OCI-LY7 (cell line): Measurements from ENCODE around the gene ZNF132. TPM values are rescaled to one million over a fixed set of nuclear protein-coding genes. Genes with fewer than 3 reads are reported as not detected.

Experiments used
- BruUV-seq: library from RNA; stranded (reverse); fragments of 400-500 nt; replicated peaks from 2 replicates; lab custom pipeline; 2021; lab: Mats Ljungman, UMichigan
- CTCF ChIA-PET: fragments of 300-600 bp; sonication (Branson Sonifier 250); formaldehyde crosslinking; loops from one replicate; lab custom pipeline; 2022; ENCODE audit warnings: antibody characterized with exemption; ENCODE audit not compliant: unreplicated experiment; lab: Charles Lee
- POLR2A ChIA-PET: fragments of 300-600 bp; sonication (Branson Sonifier 250); formaldehyde crosslinking; loops from one replicate; lab custom pipeline; 2022; ENCODE audit warnings: antibody characterized with exemption; lab: Charles Lee
- DNase-seq: peaks from one replicate; pipeline ENCODE4 v3.0.0-alpha.2; 2015; ENCODE audit warnings: low spot score
- H2AFZ ChIP-seq: fragments of 200-600 bp; sonication (generic), shearing (Covaris generic); 2 replicates; pipeline ENCODE4 v1.6.1; 2014; ENCODE audit warnings: mild to moderate bottlenecking, antibody characterized with exemption, low read length, moderate library complexity
- H3K27ac ChIP-seq: fragments of 200-600 bp; sonication (generic); 2 replicates; pipeline ENCODE4 v1.5.1; 2014; ENCODE audit warnings: mixed run types, low read depth, mild to moderate bottlenecking, moderate library complexity, low read length, inconsistent platforms; ENCODE audit not compliant: poor library complexity, severe bottlenecking
- H3K36me3 ChIP-seq: fragments of 200-600 bp; sonication (generic); 2 replicates; pipeline ENCODE4 v1.6.1; 2014; ENCODE audit warnings: mild to moderate bottlenecking, antibody characterized with exemption, low read length, moderate library complexity, mixed read lengths; ENCODE audit not compliant: insufficient read depth
- H3K4me1 ChIP-seq: fragments of 200-600 bp; sonication (generic); 2 replicates; pipeline ENCODE4 v1.5.1; 2014; ENCODE audit warnings: mild to moderate bottlenecking, low read length; ENCODE audit not compliant: insufficient read depth, poor library complexity, severe bottlenecking
- H3K4me2 ChIP-seq: fragments of 200-600 bp; sonication (generic); 2 replicates; pipeline ENCODE4 v1.6.1; 2014; ENCODE audit warnings: mild to moderate bottlenecking, low read length
- H3K4me3 ChIP-seq: fragments of 200-600 bp; sonication (generic); 2 replicates; pipeline ENCODE4 v1.5.1; 2014; ENCODE audit warnings: mild to moderate bottlenecking, low read depth, low read length; ENCODE audit not compliant: poor library complexity, severe bottlenecking
- H3K79me2 ChIP-seq: fragments of 200-600 bp; sonication (generic); 2 replicates; pipeline ENCODE4 v1.6.1; 2016; ENCODE audit warnings: low read depth, mild to moderate bottlenecking, low read length, moderate library complexity, mixed read lengths; ENCODE audit not compliant: insufficient read depth
- H3K9me2 ChIP-seq: fragments of 200-600 bp; sonication (generic); 2 replicates; pipeline ENCODE4 v1.6.1; 2016; ENCODE audit warnings: mild to moderate bottlenecking, low read length, mixed read lengths; ENCODE audit not compliant: insufficient read depth
- H3K9me3 ChIP-seq: fragments of 200-600 bp; sonication (generic); 2 replicates; pipeline ENCODE4 v1.6.1; 2014; ENCODE audit warnings: mild to moderate bottlenecking, mixed run types, low read length, mixed read lengths
- H4K20me1 ChIP-seq: fragments of 200-600 bp; sonication (generic); 2 replicates; pipeline ENCODE4 v1.6.1; 2014; ENCODE audit warnings: mild to moderate bottlenecking, antibody characterized with exemption, low read length, moderate library complexity, mixed read lengths; ENCODE audit not compliant: insufficient read depth
- CTCF ChIP-seq: fragments of 200-600 bp; sonication (generic); conservative IDR thresholded peaks from 2 replicates; pipeline ENCODE4 v1.5.1; 2014; ENCODE audit warnings: mild to moderate bottlenecking, antibody characterized with exemption, low read length, moderate library complexity, mixed read lengths
- EZH2phosphoT487 ChIP-seq: fragments of 200-600 bp; sonication (generic); IDR thresholded peaks from 2 replicates; pipeline ENCODE4 v1.6.1; 2018; ENCODE audit warnings: low read depth, borderline replicate concordance, mild to moderate bottlenecking, mixed run types, antibody characterized with exemption, low read length, moderate library complexity, mixed read lengths
- intact Hi-C: fragments of 100-400 bp; cut with micrococcal nuclease; formaldehyde crosslinking; loops from one replicate; pipeline ENCODE4 v1.10.0; 2022; ENCODE audit not compliant: unreplicated experiment
- total RNA-seq, 2 experiments: library from RNA; depleted of rRNA in 1 of 2; stranded (reverse); fragments of >200 nt in 1 of 2; shearing (Covaris generic) in 1 of 2; gene quantifications; 2 replicates each; pipeline ENCODE4 v1.2.3, GENCODE V29; 2014 to 2022

The ZNF132 gene
- total RNA-seq, 2 experiments from 2014 or later, result not detected

DNA sequence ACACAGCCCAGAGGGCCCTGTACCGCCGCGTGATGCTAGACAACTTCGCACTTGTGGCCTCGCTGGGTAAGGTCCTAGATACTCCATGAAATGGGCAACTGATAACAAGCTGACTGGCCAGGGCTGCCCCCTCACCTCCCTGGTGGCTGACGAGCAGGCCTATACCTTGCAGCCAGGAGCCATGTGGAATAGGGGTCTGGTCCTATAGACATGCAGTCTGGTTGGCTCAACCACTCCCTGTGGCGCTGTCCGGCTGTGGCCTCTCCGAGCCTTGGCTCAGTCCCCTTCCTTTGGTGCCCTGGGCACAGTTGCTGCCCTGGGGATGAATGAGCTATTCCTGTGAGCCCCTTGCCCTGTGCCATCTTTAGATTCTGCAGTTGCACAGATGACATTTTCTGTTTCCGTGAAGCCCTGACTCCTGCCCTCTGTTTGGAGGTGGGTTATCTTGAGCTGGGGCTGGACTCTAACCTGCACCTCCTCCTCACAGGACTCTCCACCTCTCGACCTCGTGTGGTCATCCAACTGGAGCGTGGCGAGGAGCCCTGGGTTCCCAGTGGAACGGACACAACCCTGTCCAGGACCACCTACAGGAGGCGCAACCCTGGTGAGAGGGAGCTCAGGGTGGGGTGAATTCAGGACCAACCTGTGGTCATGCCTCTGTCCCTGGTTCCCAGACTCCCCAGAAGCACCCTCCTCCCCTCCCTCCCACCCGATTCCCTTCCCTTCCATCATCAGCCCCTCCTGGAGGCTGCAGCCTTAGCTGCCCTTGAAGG is 29.5 kb upstream of the ZNF132 start:
- Histone ChIP-seq H3K4me3 (no peak overlapping the region), H3K27ac (no peak overlapping the region), H3K4me1 (peaks cover 11% of the 10 kb centered on the region), H3K4me2 (no peak overlapping the region), H3K9me3 (no peaks in the 10 kb centered on the region), H3K79me2 (no peaks in the 10 kb centered on the region), H2AFZ (no peak overlapping the region), H3K36me3 (peaks cover 25% of the 10 kb centered on the region), H4K20me1 (no peaks in the 10 kb centered on the region), H3K9me2 (no peaks in the 10 kb centered on the region)
- POLR2A ChIA-PET, result interaction anchor here (0.5 kb wide), 1 partner anchor 19 kb away, joined by 5 read pairs; no protein-coding TSS in a partner anchor
- DNase-seq, result no peak
- TF ChIP-seq CTCF, result no peak
- CTCF ChIA-PET, result no interaction called here
- intact Hi-C loops, result loop anchor here (5.0 kb wide), 1 partner anchor 142 kb away; the partner anchor contains the start of gene ZSCAN22
- BruUV-seq, result no TSS peak

GRCh38 chr19:58468216-58468839 is 28.4 kb upstream of the ZNF132 start:
- Histone ChIP-seq H3K36me3 (peaks cover 22% of the 10 kb centered on the region), H3K27ac (no peak overlapping the region), H3K4me3 (peak overlapping the region; percentile 81), H3K4me1 (peaks cover 12% of the 10 kb centered on the region), H2AFZ (no peak overlapping the region), H3K9me2 (no peaks in the 10 kb centered on the region), H3K4me2 (peak overlapping the region; percentile 49), H3K9me3 (no peaks in the 10 kb centered on the region), H3K79me2 (no peaks in the 10 kb centered on the region), H4K20me1 (no peaks in the 10 kb centered on the region)
- intact Hi-C loops, result loop anchor here (5.0 kb wide), 1 partner anchor 141 kb away; the partner anchor contains the start of gene ZSCAN22
- POLR2A ChIA-PET, result no interaction called here
- BruUV-seq, result no TSS peak
- TF ChIP-seq CTCF (no peak), EZH2phosphoT487 (no peak)
- CTCF ChIA-PET, result no interaction called here
- no peak for DNase-seq
